Psoas muscle (tissue), 8 donors: Measurements from ENCODE around the gene TMEM72. TPM values are rescaled to one million over a fixed set of nuclear protein-coding genes. Genes with fewer than 3 reads are reported as not detected.

ENCODE experiments used
- ATAC-seq, 4 donors: fragments of 200-7000 bp; cut with Tn5 transposase; one replicate each; pipeline ENCODE4 v1.9.1; 2020; ENCODE audit warnings: moderate library complexity in 3 of 4, mild to moderate bottlenecking in 2 of 4
- DNase-seq, 2 donors: peaks; one replicate each; pipeline ENCODE4 v3.0.0-alpha.2; 2020
- H3K27ac ChIP-seq: fragments of 200-600 bp; one replicate; pipeline ENCODE4 v1.8.0; 2022
- H3K27me3 ChIP-seq, 3 donors: fragments of 200-600 bp in 1 of 3; one replicate each; pipeline versions ENCODE4 v1.6.1 to v1.8.0; 2013 to 2022; ENCODE audit warnings: low read length in 2 of 3, mild to moderate bottlenecking in 2 of 3, moderate library complexity in 1 of 3; ENCODE audit not compliant: insufficient read depth in 3 of 3
- H3K36me3 ChIP-seq, 2 donors: fragments of 200-600 bp in 1 of 2; one replicate each; pipeline versions ENCODE4 v1.6.1 to v1.8.0; 2013 to 2022; ENCODE audit warnings: low read depth in 1 of 2, mild to moderate bottlenecking in 1 of 2, moderate library complexity in 1 of 2; ENCODE audit not compliant: insufficient read depth in 1 of 2
- H3K4me1 ChIP-seq: fragments of 200-600 bp; one replicate; pipeline ENCODE4 v1.8.0; 2022
- H3K4me3 ChIP-seq: fragments of 200-600 bp; one replicate; pipeline ENCODE4 v1.8.0; 2022; ENCODE audit warnings: mild to moderate bottlenecking
- H3K9me3 ChIP-seq: fragments of 200-600 bp; one replicate; pipeline ENCODE4 v1.8.0; 2022
- CTCF ChIP-seq: fragments of 200-600 bp; IDR thresholded peaks from one replicate; pipeline ENCODE4 v1.8.0; 2022; ENCODE audit warnings: antibody characterized with exemption
- WGBS, 3 donors: extraction: QIAGEN DNeasy Blood & Tissue Kit; methylation state at CpG; one replicate each; pipeline versions ENCODE4 v1.1.6 to v1.1.7; 2013; 5-methylcytosine and 5-hydroxymethylcytosine counted together
- intact Hi-C, 2 donors: fragments of 100-400 bp; cut with DNase I; formaldehyde crosslinking; loops; one replicate each; pipeline versions ENCODE4 v1.11.0 to v1.14.2; 2022
- polyA plus RNA-seq, 3 donors: library from polyadenylated mRNA; stranded (reverse); fragments of 200-250 nt; gene quantifications; one replicate each; pipeline ENCODE4 v1.2.3, GENCODE V29; 2013
- total RNA-seq, 4 donors: library from RNA; stranded (reverse); fragmentation: NEBNext Ultra II Directional in 2 of 4; extraction: Animal tissue kit (Norgen Biotek cat#: 25700) in 2 of 4; gene quantifications; one replicate each; pipeline versions ENCODE4 v1.2.1 to v1.2.4, GENCODE V29; 2021 to 2023
- donor health status: healthy with polysubstance abuse.
- donor health status: DM: no; HTN: no; CAD: no; lungs with moderate emphysema.
- donor health status: Bipolar disorder and iron deficiency.
- donor health status: healthy.
- donor health status: DM: yes; HTN: yes; CAD: no.
- donor health status: DM: no; HTN: no; CAD: no.
- donor health status: DM: no; HTN: no; CAD: no.
- donor health status: DM: yes; HTN: yes; CAD: no.

TMEM72 gene
- total and polyA plus RNA-seq, 7 donors, result not detected

GRCh38 chr10:44966129-44966815 is 55.1 kb downstream of the TMEM72 start:
- no peak for DNase-seq
- ATAC-seq, result no peak

GRCh38 chr10:44966816-44967509 is 55.8 kb downstream of the TMEM72 start:
- Histone ChIP-seq H3K4me1 (peaks cover 84% of the 10 kb centered on the region), H3K4me3 (no peak overlapping the region), H3K27ac (peak overlapping the region; percentile 94), H3K36me3 (peaks cover 0 to 15% of the 10 kb centered on the region in 2 donors), H3K9me3 (no peaks in the 10 kb centered on the region), H3K27me3 (no peaks in the 10 kb centered on the region)
- TF ChIP-seq CTCF, result peak; percentile 22
- intact Hi-C loops, result no loop called here
- WGBS, 3 donors, result 50 to 80% (median 51%) methylated on average over 8 of the region's 8 CpGs
- no peak for DNase-seq
- no peak for ATAC-seq

More at GRCh38 chr10:44966129-44966815, 55.1 kb downstream of the TMEM72 start:
- Histone ChIP-seq H3K4me1 (peaks cover 88% of the 10 kb centered on the region), H3K9me3 (no peaks in the 10 kb centered on the region), H3K27ac (peak overlapping the region; percentile 94), H3K27me3 (no peaks in the 10 kb centered on the region), H3K36me3 (peaks cover 0 to 8% of the 10 kb centered on the region in 2 donors), H3K4me3 (no peak overlapping the region)
- 56 to 60% (median 56%) methylated on average over 8 of the region's 8 CpGs for WGBS, 3 donors
- no peak for TF ChIP-seq CTCF
- intact Hi-C loops, result no loop called here

GRCh38 chr10:44967616-44968015 is 56.5 kb downstream of the TMEM72 start:
- no peak for TF ChIP-seq CTCF

GRCh38 chr10:44968091-44968490 is 57.0 kb downstream of the TMEM72 start:
- Histone ChIP-seq H3K9me3 (no peaks in the 10 kb centered on the region), H3K4me1 (peaks cover 73% of the 10 kb centered on the region), H3K4me3 (no peak overlapping the region), H3K36me3 (peaks cover 0 to 18% of the 10 kb centered on the region in 2 donors), H3K27me3 (no peaks in the 10 kb centered on the region), H3K27ac (peak overlapping the region; percentile 58)
- WGBS, 3 donors, result 16 to 32% (median 30%) methylated on average over 3 of the region's 3 CpGs
- intact Hi-C loops, result no loop called here
- DNase-seq, result peak in 1 of 2 donors; percentile 71
- no peak for ATAC-seq
- no peak for TF ChIP-seq CTCF

More at GRCh38 chr10:44967616-44968015, 56.5 kb downstream of the TMEM72 start:
- H3K4me3 ChIP-seq, result no peak overlapping the region
- H3K27ac ChIP-seq, result peak overlapping the region; percentile 58
- intact Hi-C loops, result no loop called here
- DNase-seq (peak in 1 of 2 donors; percentile 50), ATAC-seq (no peak)
- no peaks in the 10 kb centered on the region for H3K9me3 ChIP-seq
- WGBS, 3 donors, result 62 to 74% (median 72%) methylated on average over 4 of the region's 4 CpGs
- peaks cover 78% of the 10 kb centered on the region for H3K4me1 ChIP-seq
- peaks cover 0 to 18% of the 10 kb centered on the region in 2 donors for H3K36me3 ChIP-seq
- H3K27me3 ChIP-seq, result no peaks in the 10 kb centered on the region
